ENCODE measurements around the gene RCC2. TPM values are rescaled to one million over a fixed set of nuclear protein-coding genes. Genes with fewer than 3 reads are reported as not detected.

Gene RCC2
- total RNA-seq, 1 experiment from 2014 or later = 473 TPM

DNA sequence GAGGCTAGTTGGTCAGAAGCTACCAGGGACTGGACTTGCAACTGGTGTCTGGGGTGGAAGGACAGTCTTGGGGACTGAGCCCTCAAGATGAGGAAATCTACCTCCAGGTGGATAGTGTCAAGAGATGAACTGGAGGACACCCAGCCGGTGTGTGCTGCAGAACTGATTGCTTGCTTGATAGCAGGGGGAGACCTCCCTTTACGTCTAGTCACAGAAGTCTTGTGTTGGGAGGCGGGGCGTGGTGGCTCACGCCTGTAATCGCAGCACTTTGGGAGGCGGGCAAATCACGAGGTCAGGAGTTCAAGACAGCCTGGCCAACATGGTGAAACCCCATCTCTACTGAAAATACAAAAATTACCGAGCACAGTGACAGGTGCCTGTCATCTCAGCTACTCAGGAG, 4.9 kb downstream of the RCC2 start:
- Histone ChIP-seq H3K79me2 (ENCODE audit: insufficient read depth, low read length) (peaks cover 54% of the 10 kb centered on the region), H3K14ac (ENCODE audit: insufficient read depth, low read length) (no peak overlapping the region), H3K4ac (ENCODE audit: low read depth, low read length) (no peak overlapping the region), H2BK15ac (ENCODE audit: low read depth, low read length) (no peak overlapping the region), H3K56ac (ENCODE audit: insufficient read length, low read depth, low read length) (no peak overlapping the region), H3K27me3 (ENCODE audit: insufficient read depth, low read length) (no peaks in the 10 kb centered on the region), H4K5ac (ENCODE audit: insufficient read length, low read depth, low read length) (no peak overlapping the region), H2BK5ac (ENCODE audit: insufficient read length, low read length) (no peak overlapping the region), H3K9ac (ENCODE audit: extremely low read depth, insufficient read length, low read length) (no peak overlapping the region), H3K79me1 (ENCODE audit: insufficient read depth, low read depth, low read length, poor library complexity, severe bottlenecking) (no peaks in the 10 kb centered on the region), H2AK5ac (ENCODE audit: insufficient read length, low read length) (no peak overlapping the region), H3K4me1 (ENCODE audit: insufficient read depth, low read length) (peaks cover 26% of the 10 kb centered on the region; the same call in 1 of the 2 replicates), H3K18ac (ENCODE audit: insufficient read length, low read depth, low read length) (no peak overlapping the region), H4K20me1 (ENCODE audit: control insufficient read depth, insufficient read depth, insufficient read length) (no peaks in the 10 kb centered on the region), H2BK12ac (ENCODE audit: insufficient read length, low read depth, low read length) (no peak overlapping the region), H3K9me3 (ENCODE audit: control insufficient read depth, low read depth, low read length) (no peaks in the 10 kb centered on the region), H3K23ac (ENCODE audit: insufficient read length, low read depth, low read length) (no peak overlapping the region), H2AFZ (ENCODE audit: low read length) (no peak overlapping the region), H3T11ph (ENCODE audit: low read length) (no peak overlapping the region), H4K91ac (ENCODE audit: insufficient read length, low read depth, low read length) (no peak overlapping the region), H2BK20ac (ENCODE audit: low read depth, low read length, poor library complexity, severe bottlenecking) (no peak overlapping the region), H4K8ac (replicated peaks; ENCODE audit: insufficient read length, low read depth, low read length) (no peak overlapping the region), H3K4me2 (ENCODE audit: insufficient read depth, insufficient read length, low read length) (peak overlapping the region; percentile 49), H3K23me2 (ENCODE audit: insufficient read length, low read depth, low read length, poor library complexity, severe bottlenecking) (peaks cover 13% of the 10 kb centered on the region), H3K27ac (ENCODE audit: insufficient read length, low read depth, low read length) (peak overlapping the region; percentile 44), H2BK120ac (ENCODE audit: low read depth, low read length, poor library complexity, severe bottlenecking) (no peak overlapping the region)
- peak; percentile 57 for DNase-seq
- peaks cover 56 to 71% (median 62%) of the 10 kb centered on the region in 3 experiments; a peak in 6 of 7 replicates for H3K36me3 Mint-ChIP-seq (ENCODE audit: insufficient read depth in 1 of 3, low read depth in 3 of 3)
- TF ChIP-seq, protein P1, sequence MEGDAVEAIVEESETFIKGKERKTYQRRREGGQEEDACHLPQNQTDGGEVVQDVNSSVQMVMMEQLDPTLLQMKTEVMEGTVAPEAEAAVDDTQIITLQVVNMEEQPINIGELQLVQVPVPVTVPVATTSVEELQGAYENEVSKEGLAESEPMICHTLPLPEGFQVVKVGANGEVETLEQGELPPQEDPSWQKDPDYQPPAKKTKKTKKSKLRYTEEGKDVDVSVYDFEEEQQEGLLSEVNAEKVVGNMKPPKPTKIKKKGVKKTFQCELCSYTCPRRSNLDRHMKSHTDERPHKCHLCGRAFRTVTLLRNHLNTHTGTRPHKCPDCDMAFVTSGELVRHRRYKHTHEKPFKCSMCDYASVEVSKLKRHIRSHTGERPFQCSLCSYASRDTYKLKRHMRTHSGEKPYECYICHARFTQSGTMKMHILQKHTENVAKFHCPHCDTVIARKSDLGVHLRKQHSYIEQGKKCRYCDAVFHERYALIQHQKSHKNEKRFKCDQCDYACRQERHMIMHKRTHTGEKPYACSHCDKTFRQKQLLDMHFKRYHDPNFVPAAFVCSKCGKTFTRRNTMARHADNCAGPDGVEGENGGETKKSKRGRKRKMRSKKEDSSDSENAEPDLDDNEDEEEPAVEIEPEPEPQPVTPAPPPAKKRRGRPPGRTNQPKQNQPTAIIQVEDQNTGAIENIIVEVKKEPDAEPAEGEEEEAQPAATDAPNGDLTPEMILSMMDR (conservative IDR thresholded peaks at IDR 0.05) = no peak
- peak overlapping the region; percentile 54 to 84 for H3K4me3 Mint-ChIP-seq
- no CpG with 5 or more reads among the region's 9 CpGs for WGBS (ENCODE audit: extremely low coverage, insufficient read length, low lambda C conversion rate)
- H3K4me1 Mint-ChIP-seq = peaks cover 52 to 61% of the 10 kb centered on the region in 2 experiments
- peak overlapping the region; percentile 71 to 96 (median 81) for H3K27ac Mint-ChIP-seq
- H3K27me3 Mint-ChIP-seq (ENCODE audit: low read depth) = no peaks in the 10 kb centered on the region
- H3K9me3 Mint-ChIP-seq = peaks cover 2 to 3% of the 10 kb centered on the region in 2 experiments; a peak in 3 of 5 replicates
